Measurements from ENCODE around the gene SMARCAD1. TPM values are rescaled to one million over a fixed set of nuclear protein-coding genes. Genes with fewer than 3 reads are reported as not detected.

SMARCAD1 gene
- total RNA-seq, 6 experiments from 2014 or later, result 7.2 to 10.4 (median 9.6) TPM

DNA sequence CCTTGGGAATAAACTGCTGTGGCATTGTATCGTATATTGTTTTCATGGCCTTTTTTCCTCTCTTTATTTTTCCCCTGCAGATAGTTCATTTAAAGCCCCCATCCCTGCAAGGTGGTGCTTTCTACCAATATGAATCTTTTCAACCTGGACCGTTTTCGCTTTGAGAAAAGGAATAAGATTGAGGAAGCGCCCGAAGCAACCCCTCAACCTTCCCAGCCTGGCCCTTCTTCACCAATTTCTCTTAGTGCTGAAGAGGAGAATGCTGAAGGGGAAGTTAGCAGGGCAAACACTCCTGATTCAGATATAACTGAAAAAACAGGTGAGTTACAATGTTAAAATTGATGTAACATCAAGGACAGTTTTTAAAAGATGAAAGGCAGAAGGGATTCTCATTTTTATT lies 601 bp downstream of the SMARCAD1 start:
- Histone ChIP-seq H3K36me3 (peaks cover 0 to 22% (median 5%) of the 10 kb centered on the region in 4 donors), H3K4me3 (peak overlapping the region; percentile 52 to 90 (median 79)), H3K27ac (peak overlapping the region; percentile 62 to 84 (median 79)), H3K9me3 (no peaks in the 10 kb centered on the region), H3K4me1 (peaks cover 0 to 13% (median 4%) of the 10 kb centered on the region in 4 donors), H3K27me3 (no peaks in the 10 kb centered on the region)
- DNase-seq (no peak), ATAC-seq (no peak)
- TF ChIP-seq, protein P1, sequence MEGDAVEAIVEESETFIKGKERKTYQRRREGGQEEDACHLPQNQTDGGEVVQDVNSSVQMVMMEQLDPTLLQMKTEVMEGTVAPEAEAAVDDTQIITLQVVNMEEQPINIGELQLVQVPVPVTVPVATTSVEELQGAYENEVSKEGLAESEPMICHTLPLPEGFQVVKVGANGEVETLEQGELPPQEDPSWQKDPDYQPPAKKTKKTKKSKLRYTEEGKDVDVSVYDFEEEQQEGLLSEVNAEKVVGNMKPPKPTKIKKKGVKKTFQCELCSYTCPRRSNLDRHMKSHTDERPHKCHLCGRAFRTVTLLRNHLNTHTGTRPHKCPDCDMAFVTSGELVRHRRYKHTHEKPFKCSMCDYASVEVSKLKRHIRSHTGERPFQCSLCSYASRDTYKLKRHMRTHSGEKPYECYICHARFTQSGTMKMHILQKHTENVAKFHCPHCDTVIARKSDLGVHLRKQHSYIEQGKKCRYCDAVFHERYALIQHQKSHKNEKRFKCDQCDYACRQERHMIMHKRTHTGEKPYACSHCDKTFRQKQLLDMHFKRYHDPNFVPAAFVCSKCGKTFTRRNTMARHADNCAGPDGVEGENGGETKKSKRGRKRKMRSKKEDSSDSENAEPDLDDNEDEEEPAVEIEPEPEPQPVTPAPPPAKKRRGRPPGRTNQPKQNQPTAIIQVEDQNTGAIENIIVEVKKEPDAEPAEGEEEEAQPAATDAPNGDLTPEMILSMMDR (IDR thresholded peaks at IDR 0.05), result no peak
- TF ChIP-seq POLR2A (IDR thresholded peaks at IDR 0.05), result no peak
- 22% methylated on average over 5 of the region's 5 CpGs for WGBS (ENCODE audit: insufficient coverage, low coverage, low lambda C conversion rate, missing lambda C conversion rate)
- intact Hi-C loops (cut with DNase I), result no loop called here

DNA sequence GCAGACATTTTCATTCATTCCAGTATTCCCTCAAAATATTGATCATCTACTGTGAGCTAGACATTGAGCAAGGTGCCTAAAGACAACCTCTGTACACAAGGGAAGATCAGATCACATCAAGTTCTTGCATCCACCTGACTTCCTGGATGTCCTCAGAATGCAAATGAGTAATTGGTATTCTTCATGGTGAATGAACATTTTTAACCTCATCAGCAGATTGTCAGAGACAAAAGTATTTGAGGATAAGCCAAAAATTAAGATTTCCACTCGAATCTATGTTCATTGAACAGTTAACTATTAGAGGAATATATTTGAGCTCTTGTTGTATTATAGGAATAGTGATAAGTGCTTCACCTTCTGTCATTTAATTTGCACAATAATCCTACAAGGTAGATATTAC lies 1.3 kb downstream of the SMARCAD1 start:
- Histone ChIP-seq H3K4me3 (no peak overlapping the region), H3K4me1 (peaks cover 0 to 13% (median 4%) of the 10 kb centered on the region in 4 donors), H3K9me3 (no peaks in the 10 kb centered on the region), H3K36me3 (peaks cover 0 to 28% (median 5%) of the 10 kb centered on the region in 4 donors), H3K27me3 (no peaks in the 10 kb centered on the region), H3K27ac (no peak overlapping the region)
- TF ChIP-seq, protein P1 (IDR thresholded peaks at IDR 0.05), result no peak
- TF ChIP-seq POLR2A (IDR thresholded peaks at IDR 0.05), result no peak
- intact Hi-C loops (cut with DNase I), result no loop called here
- ATAC-seq (no peak), DNase-seq (no peak)
- WGBS (ENCODE audit: insufficient coverage, low coverage, low lambda C conversion rate, missing lambda C conversion rate), result 72% methylated on average over 1 of the region's 1 CpG

DNA sequence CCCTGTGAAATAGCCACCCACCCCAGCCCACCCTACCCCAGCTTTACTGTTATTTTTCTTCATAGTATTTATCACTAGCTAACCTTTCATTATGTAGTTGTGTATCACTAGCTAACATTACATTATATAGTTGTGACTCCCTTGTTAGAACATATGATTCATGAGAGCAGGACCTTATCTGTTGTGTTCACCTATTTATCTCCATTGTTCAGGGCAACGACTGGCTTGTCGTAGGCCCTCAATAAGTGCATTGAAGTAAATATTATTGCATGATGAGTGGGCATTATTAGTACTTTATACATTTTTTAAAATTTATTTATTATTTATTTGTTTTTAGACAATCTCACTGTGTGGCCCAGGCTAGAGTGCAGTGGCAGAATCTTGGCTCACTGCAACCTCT lies 4.2 kb downstream of the SMARCAD1 start:
- Histone ChIP-seq H3K4me3 (no peak overlapping the region), H3K4me1 (peaks cover 0 to 13% (median 4%) of the 10 kb centered on the region in 4 donors), H3K27ac (no peak overlapping the region), H3K36me3 (peaks cover 0 to 37% (median 8%) of the 10 kb centered on the region in 4 donors), H3K27me3 (no peaks in the 10 kb centered on the region), H3K9me3 (no peaks in the 10 kb centered on the region)
- WGBS (ENCODE audit: insufficient coverage, low coverage, low lambda C conversion rate, missing lambda C conversion rate), result 93% methylated on average over 2 of the region's 2 CpGs
- TF ChIP-seq, protein P1 (IDR thresholded peaks at IDR 0.05), result no peak
- TF ChIP-seq POLR2A (IDR thresholded peaks at IDR 0.05), result no peak
- ATAC-seq (no peak), DNase-seq (no peak)
- intact Hi-C loops (cut with DNase I), result no loop called here

DNA sequence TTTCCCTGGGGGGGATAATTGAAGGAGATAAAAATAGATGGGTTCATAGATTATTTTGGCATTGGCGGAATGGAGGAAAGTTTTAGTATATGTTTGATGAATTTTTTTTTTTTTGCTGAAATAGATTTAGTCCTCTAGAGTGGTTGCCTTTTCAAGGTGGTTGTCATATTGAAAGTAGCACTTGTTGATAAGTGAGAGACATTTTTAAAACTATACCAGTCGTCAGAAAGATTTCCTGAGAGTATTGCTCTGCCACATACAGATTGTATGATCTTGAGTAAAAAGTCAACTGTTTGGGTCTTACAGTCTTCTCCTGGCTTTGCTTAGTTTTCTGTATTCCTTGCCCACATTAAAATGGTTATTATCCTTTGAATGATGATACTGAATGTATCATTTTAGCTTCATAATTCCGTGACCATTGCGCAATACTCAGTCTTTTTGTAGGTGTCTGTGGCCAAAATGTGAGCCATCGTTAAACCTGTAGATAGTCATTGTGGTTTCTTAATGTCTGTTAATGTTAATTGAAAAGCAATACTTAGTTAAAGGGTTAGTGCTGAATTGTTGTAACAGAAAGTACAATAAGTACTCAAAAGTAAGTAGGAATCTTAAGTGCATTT lies 7.1 kb downstream of the SMARCAD1 start:
- H3K9me3 ChIP-seq, result no peaks in the 10 kb centered on the region
- intact Hi-C loops (cut with DNase I), result no loop called here
- H3K27me3 ChIP-seq, result no peaks in the 10 kb centered on the region
- no peaks in the 10 kb centered on the region for H3K4me1 ChIP-seq
- 86% methylated on average over 5 of the region's 5 CpGs for whole genome bisulfite sequencing (ENCODE audit: insufficient coverage, low coverage, low lambda C conversion rate, missing lambda C conversion rate)
- peaks cover 0 to 43% (median 11%) of the 10 kb centered on the region in 4 donors for H3K36me3 ChIP-seq
- H3K27ac ChIP-seq, result no peak overlapping the region
- no peak for DNase-seq
- TF ChIP-seq POLR2A (IDR thresholded peaks at IDR 0.05), result no peak
- TF ChIP-seq, protein P1 (IDR thresholded peaks at IDR 0.05), result no peak
- no peak for ATAC-seq
- no peak overlapping the region for H3K4me3 ChIP-seq

Data from right lobe of liver (tissue), 6 donors.